NCI-H1092 treated with DMSO at 0.1 percent for 48 hours (cell line): ENCODE measurements around the gene SVEP1.

ENCODE experiments used
- DNase-seq: peaks from one replicate; lab custom pipeline; 2025; lab: John Stamatoyannopoulos, UW

The SVEP1 gene

DNA sequence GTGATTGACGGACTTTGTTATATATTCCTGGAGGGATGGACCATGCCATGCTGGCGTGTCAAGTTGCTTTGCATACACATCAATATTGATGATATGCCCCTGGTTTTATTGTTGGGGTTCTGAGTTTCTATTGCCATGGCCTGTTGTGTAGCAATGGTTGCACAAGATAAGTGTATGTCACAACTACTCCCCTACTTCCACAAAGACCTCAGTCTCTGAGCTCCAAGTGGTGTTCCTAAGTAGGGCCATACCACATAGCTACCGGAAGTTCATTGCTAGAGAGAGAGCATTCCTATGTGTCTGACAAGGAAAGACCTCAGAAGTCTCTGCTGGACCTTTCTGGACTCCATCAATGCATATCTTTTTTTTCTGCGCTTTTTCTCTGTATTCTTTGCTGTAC, 261.6 kb downstream of the SVEP1 start:
- no peak for DNase-seq

DNA sequence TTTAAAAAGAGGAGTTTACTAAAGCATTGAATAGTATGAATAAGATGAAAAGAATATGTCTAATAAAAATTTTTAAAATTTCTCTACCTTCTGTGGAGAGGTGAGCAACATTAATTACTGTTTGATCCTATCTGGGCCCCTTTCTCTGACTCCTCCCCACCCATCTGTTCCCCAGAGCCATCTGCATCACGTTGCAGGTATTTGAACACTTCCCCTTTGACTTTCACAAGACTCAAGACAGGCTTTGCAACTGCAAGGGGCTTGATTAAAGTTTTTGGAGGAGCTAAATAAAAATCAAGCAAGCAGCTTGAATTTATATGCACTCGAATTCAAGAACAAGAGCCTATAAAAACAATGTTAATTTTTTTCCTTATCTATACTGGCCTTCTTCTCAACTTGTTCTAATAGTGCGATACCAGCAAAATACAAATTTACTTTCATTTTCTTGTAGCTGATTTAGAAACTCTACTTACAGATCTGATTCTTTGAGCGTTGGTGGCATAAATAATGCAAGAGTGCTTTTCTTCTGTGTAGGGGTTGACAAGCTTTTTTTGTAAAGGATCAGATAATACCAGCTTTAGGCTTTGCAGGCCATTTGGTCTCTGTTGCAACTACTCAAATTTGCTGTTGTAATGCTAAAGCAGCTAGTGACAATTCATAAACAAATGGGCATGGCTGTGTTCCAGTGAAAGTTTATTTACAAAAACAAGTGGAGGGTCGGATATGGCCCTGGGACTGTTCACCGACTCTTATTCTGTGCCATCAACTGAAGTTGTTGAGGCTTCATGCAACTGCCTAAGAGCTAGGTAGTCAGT, 263.1 kb downstream of the SVEP1 start:
- DNase-seq: no peak
